Measurements from ENCODE around the gene CENPP.

Gene CENPP

DNA sequence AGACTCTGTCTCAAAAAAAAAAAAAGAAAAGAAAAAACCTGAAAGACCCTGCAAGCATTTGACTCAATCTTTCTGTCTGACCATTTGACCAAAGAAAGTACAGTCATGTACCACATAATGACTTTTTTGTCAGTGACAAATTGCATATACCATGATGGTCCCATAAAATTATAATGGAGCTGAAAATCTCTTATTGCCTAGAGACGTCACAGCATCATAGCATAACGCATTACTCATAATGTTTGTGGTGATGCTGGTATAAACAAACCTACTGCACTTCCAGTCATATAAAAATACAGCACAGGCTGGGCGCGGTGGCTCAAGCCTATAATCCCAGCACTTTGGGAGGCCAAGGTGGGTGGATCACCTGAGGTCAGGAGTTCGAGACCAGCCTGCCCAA is 199.6 kb downstream of the CENPP start:
- no peak overlapping the region for H3K27ac Mint-ChIP-seq
- no peaks in the 10 kb centered on the region for H3K27me3 Mint-ChIP-seq

GRCh38 chr9:92527291-92527828 is 201.6 kb downstream of the CENPP start:
- H3K27ac Mint-ChIP-seq, result no peak overlapping the region
- ATAC-seq, result no peak
- no peak overlapping the region for H3K4me3 Mint-ChIP-seq
- peaks cover 4% of the 10 kb centered on the region for H3K36me3 Mint-ChIP-seq
- peaks cover 6% of the 10 kb centered on the region for H3K9me3 Mint-ChIP-seq
- no peaks in the 10 kb centered on the region for H3K4me1 Mint-ChIP-seq
- H3K27me3 Mint-ChIP-seq, result no peaks in the 10 kb centered on the region

More for the DNA sequence above, 199.6 kb downstream of the CENPP start:
- no peaks in the 10 kb centered on the region for H3K9me3 Mint-ChIP-seq
- H3K36me3 Mint-ChIP-seq, result no peaks in the 10 kb centered on the region
- ATAC-seq, result no peak
- no peak overlapping the region for H3K4me3 Mint-ChIP-seq
- no peaks in the 10 kb centered on the region for H3K4me1 Mint-ChIP-seq

GRCh38 chr9:92527832-92528521 is 202.2 kb downstream of the CENPP start:
- Mint-ChIP-seq H3K9me3 (peaks cover 7% of the 10 kb centered on the region), H3K36me3 (peaks cover 7% of the 10 kb centered on the region), H3K4me3 (no peak overlapping the region), H3K4me1 (no peaks in the 10 kb centered on the region), H3K27ac (no peak overlapping the region), H3K27me3 (no peaks in the 10 kb centered on the region)
- ATAC-seq, result no peak

GRCh38 chr9:92528522-92528849 is 202.7 kb downstream of the CENPP start:
- no peak overlapping the region for H3K27ac Mint-ChIP-seq

DNA sequence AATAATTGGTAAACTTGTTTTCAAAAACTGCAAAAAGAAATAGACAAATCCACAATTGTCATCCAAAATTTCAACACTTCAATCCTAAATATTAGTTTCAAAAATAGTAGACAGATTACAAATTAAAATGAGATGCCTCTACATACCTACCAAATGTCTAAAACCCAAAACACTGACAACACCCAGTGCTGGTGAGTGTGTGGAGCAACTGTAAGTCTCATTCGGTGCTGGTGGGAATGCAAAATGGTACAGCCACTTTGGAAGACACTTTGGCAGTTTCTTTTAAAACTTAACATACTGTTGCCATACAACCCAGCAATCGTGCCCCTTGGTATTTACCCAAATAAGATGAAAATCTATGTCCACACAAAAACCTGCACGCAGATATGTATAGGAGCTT is 203.4 kb downstream of the CENPP start:
- peaks cover 10% of the 10 kb centered on the region for H3K9me3 Mint-ChIP-seq
- no peak for ATAC-seq
- H3K27ac Mint-ChIP-seq, result no peak overlapping the region
- H3K27me3 Mint-ChIP-seq, result no peaks in the 10 kb centered on the region
- peaks cover 4% of the 10 kb centered on the region for H3K4me1 Mint-ChIP-seq
- H3K4me3 Mint-ChIP-seq, result no peak overlapping the region
- H3K36me3 Mint-ChIP-seq, result peaks cover 12% of the 10 kb centered on the region

More at GRCh38 chr9:92528522-92528849, 202.7 kb downstream of the CENPP start:
- H3K36me3 Mint-ChIP-seq, result peaks cover 12% of the 10 kb centered on the region
- peaks cover 10% of the 10 kb centered on the region for H3K9me3 Mint-ChIP-seq
- no peaks in the 10 kb centered on the region for H3K27me3 Mint-ChIP-seq
- H3K4me3 Mint-ChIP-seq, result no peak overlapping the region
- no peak for ATAC-seq
- no peaks in the 10 kb centered on the region for H3K4me1 Mint-ChIP-seq

GRCh38 chr9:92530893-92531292 is 205.1 kb downstream of the CENPP start:
- no peak overlapping the region for H3K27ac Mint-ChIP-seq
- peaks cover 15% of the 10 kb centered on the region for H3K4me1 Mint-ChIP-seq
- H3K36me3 Mint-ChIP-seq, result peaks cover 12% of the 10 kb centered on the region

DNA sequence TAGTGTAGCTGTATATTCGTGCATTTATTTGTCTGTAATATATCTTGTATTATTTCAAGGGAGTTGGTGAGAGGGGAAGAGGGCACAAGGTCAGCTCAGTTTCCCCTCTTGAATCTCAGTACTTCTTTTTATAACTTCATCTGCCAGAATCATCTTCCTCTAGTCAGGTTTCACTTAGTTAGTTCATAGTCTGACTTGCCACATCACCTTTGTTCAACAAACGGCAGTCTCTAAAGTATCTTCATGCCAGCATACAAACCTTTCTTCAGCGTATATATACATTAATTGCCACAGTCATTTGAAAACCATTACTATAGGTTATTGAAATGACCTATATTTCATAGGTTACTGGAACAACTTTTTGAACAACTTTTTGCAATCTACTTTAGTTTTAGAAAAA is 208.5 kb downstream of the CENPP start:
- peaks cover 10% of the 10 kb centered on the region for H3K9me3 Mint-ChIP-seq
- peaks cover 12% of the 10 kb centered on the region for H3K36me3 Mint-ChIP-seq
- peak overlapping the region; percentile 16 for H3K27ac Mint-ChIP-seq
- no peak overlapping the region for H3K4me3 Mint-ChIP-seq
- peaks cover 15% of the 10 kb centered on the region for H3K4me1 Mint-ChIP-seq
- no peaks in the 10 kb centered on the region for H3K27me3 Mint-ChIP-seq
- ATAC-seq, result no peak

More at GRCh38 chr9:92530893-92531292, 205.1 kb downstream of the CENPP start:
- no peaks in the 10 kb centered on the region for H3K27me3 Mint-ChIP-seq
- peaks cover 10% of the 10 kb centered on the region for H3K9me3 Mint-ChIP-seq
- no peak overlapping the region for H3K4me3 Mint-ChIP-seq
- ATAC-seq, result no peak

DNA sequence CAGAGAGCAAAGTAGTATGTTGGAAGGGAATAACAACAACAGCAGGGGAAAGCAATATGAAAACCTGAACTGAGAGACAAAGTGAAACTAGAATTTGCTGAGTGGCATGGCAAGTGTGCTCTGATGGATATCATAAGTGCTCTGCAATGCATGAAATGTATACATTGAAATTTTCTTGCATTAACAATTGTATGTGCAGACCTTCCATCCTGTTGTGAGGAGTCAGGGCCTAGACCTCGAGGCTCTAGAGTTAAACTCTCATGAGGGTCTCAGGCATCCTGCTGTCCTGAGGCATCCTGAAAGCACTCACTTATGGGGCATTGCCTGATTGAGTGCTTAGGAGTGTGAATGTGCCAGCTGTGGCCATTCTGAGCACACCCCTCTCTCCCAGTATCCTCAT is 208.9 kb downstream of the CENPP start:
- peak; percentile 36 for ATAC-seq
- peaks cover 12% of the 10 kb centered on the region for H3K36me3 Mint-ChIP-seq
- peaks cover 15% of the 10 kb centered on the region for H3K4me1 Mint-ChIP-seq
- peaks cover 10% of the 10 kb centered on the region for H3K9me3 Mint-ChIP-seq
- no peaks in the 10 kb centered on the region for H3K27me3 Mint-ChIP-seq
- H3K27ac Mint-ChIP-seq, result no peak overlapping the region
- peak overlapping the region; percentile 16 for H3K4me3 Mint-ChIP-seq

GRCh38 chr9:92535940-92536850 is 210.4 kb downstream of the CENPP start, which contains the start of gene ECM2:
Gene ECM2 (minus strand): TSS chr9:92535990. CDS start chr9:92522866, 13,124 bp downstream.
- Mint-ChIP-seq H3K9me3 (peaks cover 10% of the 10 kb centered on the region), H3K4me1 (peaks cover 15% of the 10 kb centered on the region), H3K36me3 (peaks cover 12% of the 10 kb centered on the region), H3K27me3 (no peaks in the 10 kb centered on the region), H3K4me3 (peak within 1 kb of the TSS; percentile 16), H3K27ac (no peak within 1 kb of the TSS)
- ATAC-seq, result no peak

GRCh38 chr9:92538541-92538940 is 212.8 kb downstream of the CENPP start:
- no peak overlapping the region for H3K27ac Mint-ChIP-seq
- no peaks in the 10 kb centered on the region for H3K27me3 Mint-ChIP-seq
- H3K9me3 Mint-ChIP-seq, result peaks cover 3% of the 10 kb centered on the region
- peaks cover 15% of the 10 kb centered on the region for H3K4me1 Mint-ChIP-seq
- no peak for ATAC-seq
- no peak overlapping the region for H3K4me3 Mint-ChIP-seq
- no peaks in the 10 kb centered on the region for H3K36me3 Mint-ChIP-seq

DNA sequence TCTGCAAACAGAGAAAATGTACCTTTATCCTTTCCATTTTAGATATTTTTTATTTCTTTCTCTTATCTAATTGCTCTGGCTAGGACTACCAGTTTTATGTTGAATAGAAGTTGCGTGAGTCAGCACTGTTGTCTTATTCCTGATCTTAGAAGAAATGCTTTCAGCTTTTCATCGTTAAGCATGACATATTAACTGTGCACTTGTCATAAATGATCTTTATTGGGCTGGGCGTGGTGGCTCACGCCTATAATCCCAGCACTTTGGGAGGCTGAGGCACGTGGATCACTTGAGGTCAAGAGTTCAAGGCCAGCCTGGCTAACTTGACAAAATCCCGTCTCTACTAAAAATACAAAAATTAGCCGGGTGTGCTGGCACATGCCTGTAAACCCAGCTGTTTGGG is 218.2 kb downstream of the CENPP start:
- Mint-ChIP-seq H3K9me3 (peaks cover 3% of the 10 kb centered on the region), H3K27ac (no peak overlapping the region), H3K4me3 (no peak overlapping the region), H3K36me3 (no peaks in the 10 kb centered on the region), H3K27me3 (no peaks in the 10 kb centered on the region), H3K4me1 (no peaks in the 10 kb centered on the region)
- ATAC-seq, result no peak

DNA sequence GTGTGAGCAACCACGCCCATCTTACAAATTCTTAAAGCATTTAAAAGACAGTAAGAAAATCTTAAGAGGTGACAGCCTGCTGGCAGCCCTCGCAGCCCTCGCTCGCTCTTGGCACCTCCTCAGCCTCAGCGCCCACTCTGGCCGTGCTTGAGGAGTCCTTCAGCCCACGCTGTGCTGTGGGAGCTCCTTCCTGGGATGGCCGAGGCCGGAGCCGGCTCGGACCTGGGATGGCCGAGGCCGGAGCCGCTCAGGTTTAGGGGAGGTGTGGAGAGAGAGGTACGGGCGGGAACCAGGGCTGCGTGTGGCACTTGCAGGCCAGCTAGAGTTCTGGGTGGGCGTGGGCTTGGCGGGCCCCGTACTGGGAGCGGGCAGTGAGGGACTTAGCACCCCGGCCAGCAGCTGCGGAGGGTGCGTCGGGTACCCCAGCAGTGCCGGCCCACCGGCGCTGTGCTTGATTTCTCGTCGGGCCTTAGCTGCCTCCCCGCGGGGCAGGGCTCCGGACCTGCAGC is 219.3 kb downstream of the CENPP start:
- no peaks in the 10 kb centered on the region for H3K36me3 Mint-ChIP-seq
- no peak overlapping the region for H3K4me3 Mint-ChIP-seq
- peaks cover 3% of the 10 kb centered on the region for H3K9me3 Mint-ChIP-seq
- no peaks in the 10 kb centered on the region for H3K27me3 Mint-ChIP-seq
- H3K27ac Mint-ChIP-seq, result no peak overlapping the region
- H3K4me1 Mint-ChIP-seq, result no peaks in the 10 kb centered on the region
- no peak for ATAC-seq

- Mint-ChIP-seq H3K4me1 (no peaks in the 10 kb centered on the region), H3K27ac (no peak overlapping the region), H3K4me3 (no peak overlapping the region), H3K27me3 (no peaks in the 10 kb centered on the region), H3K36me3 (no peaks in the 10 kb centered on the region), H3K9me3 (peaks cover 3% of the 10 kb centered on the region)
- ATAC-seq, result no peak
Observed at GRCh38 chr9:92547356-92547755, 221.6 kb downstream of the CENPP start.

GRCh38 chr9:92550765-92551164 is 225.0 kb downstream of the CENPP start:
- Mint-ChIP-seq H3K36me3 (no peaks in the 10 kb centered on the region), H3K9me3 (no peaks in the 10 kb centered on the region), H3K4me1 (no peaks in the 10 kb centered on the region), H3K4me3 (no peak overlapping the region), H3K27me3 (no peaks in the 10 kb centered on the region), H3K27ac (no peak overlapping the region)
- no peak for ATAC-seq

DNA sequence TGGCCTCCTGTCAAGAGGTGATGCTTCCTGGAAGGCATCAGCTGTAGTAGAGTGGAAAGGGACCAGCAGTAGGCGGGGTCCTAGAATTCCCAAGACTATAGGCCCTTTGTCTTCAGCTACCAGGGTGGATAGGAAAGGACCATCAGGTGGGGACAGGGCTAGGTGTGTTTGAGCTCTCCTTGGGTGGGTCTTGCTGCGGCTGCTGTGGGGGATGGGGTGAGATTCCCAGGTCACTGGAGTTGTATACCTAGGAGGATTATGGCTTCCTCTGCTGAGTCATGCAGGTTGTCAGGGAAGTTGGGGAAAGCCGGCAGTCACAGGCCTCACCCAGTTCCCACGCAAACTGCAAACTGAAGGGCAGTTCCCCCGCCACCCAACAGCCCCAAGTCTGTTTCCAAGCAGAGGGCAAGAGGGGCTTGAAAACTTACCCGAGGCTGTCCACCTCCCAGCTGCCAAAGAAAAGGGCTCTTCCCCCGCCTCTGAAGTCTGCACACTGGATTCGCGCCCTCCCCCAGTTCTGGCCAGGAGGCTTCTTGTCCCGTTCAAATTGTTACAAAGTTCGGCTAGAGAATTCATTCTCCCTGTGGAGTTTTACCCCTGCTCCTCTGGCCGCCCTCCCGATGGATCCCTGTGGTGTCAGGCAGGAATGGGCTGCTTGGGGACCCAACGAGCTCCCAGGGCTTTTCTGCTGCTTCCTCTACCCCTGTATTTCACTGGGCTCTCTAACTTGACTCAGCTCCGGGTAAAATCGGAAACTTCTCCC is 233.0 kb downstream of the CENPP start:
- H3K9me3 Mint-ChIP-seq, result no peaks in the 10 kb centered on the region
- H3K4me3 Mint-ChIP-seq, result no peak overlapping the region
- H3K27me3 Mint-ChIP-seq, result no peaks in the 10 kb centered on the region
- no peak for ATAC-seq
- no peak overlapping the region for H3K27ac Mint-ChIP-seq
- H3K36me3 Mint-ChIP-seq, result no peaks in the 10 kb centered on the region
- H3K4me1 Mint-ChIP-seq, result no peaks in the 10 kb centered on the region

All from stimulated activated memory B cell treated with anti-CD40 and anti-IgM and Interleukin-4, amounts not matched to agents 10 μg/mL and 1 μg/mL and 100 μg/mL, for 72 hours (primary cell).